Uterus (tissue), 4 donors: ENCODE data around the gene ADIPOQ. TPM values are rescaled to one million over a fixed set of nuclear protein-coding genes. Genes with fewer than 3 reads are reported as not detected.
"Not testable (repeated sequence)": the region's sequence is repeated elsewhere in the genome, so short reads cannot be mapped to it uniquely, and the experiment has no call there.

Experiments used
- DNase-seq, 2 donors: peaks; one replicate each; pipeline ENCODE4 v3.0.0-alpha.2; 2019 to 2020
- H3K27ac ChIP-seq, 2 donors: fragments of 200-600 bp; sonication (generic); 1 replicate in 1 of 2; 2 replicates in 1 of 2; pipeline ENCODE4 v1.5.1; 2016 to 2018
- H3K27me3 ChIP-seq, 2 donors: fragments of 200-600 bp; sonication (generic); one replicate each; pipeline ENCODE4 v1.5.1; 2018 to 2019; ENCODE audit warnings: control low read depth in 1 of 2
- H3K36me3 ChIP-seq, 2 donors: fragments of 200-600 bp; sonication (generic); one replicate each; pipeline ENCODE4 v1.5.1; 2019; ENCODE audit warnings: control low read depth in 1 of 2
- H3K4me1 ChIP-seq, 2 donors: fragments of 200-600 bp; sonication (generic); one replicate each; pipeline ENCODE4 v1.5.1; 2018 to 2019; ENCODE audit warnings: control low read depth in 1 of 2
- H3K4me3 ChIP-seq, 2 donors: fragments of 200-600 bp; sonication (generic); 1 replicate in 1 of 2; 2 replicates in 1 of 2; pipeline ENCODE4 v1.5.1; 2018 to 2019; ENCODE audit warnings: mild to moderate bottlenecking in 1 of 2
- H3K9me3 ChIP-seq, 2 donors: fragments of 200-600 bp; sonication (generic); one replicate each; pipeline ENCODE4 v1.5.1; 2019; ENCODE audit warnings: control low read depth in 1 of 2
- CTCF ChIP-seq, 4 experiments: fragments of 200-600 bp in 2 of 4; fragments of 450-650 bp in 2 of 4; sonication (generic) in 2 of 4; IDR thresholded peaks; one replicate each; pipeline ENCODE4 v1.5.1; 2016 to 2019; ENCODE audit warnings: antibody characterized with exemption in 4 of 4, mild to moderate bottlenecking in 2 of 4, moderate library complexity in 1 of 4
- POLR2A ChIP-seq, 2 donors: fragments of 450-650 bp; IDR thresholded peaks; one replicate each; pipeline ENCODE4 v1.6.1; 2016; ENCODE audit warnings: antibody characterized with exemption in 2 of 2, mild to moderate bottlenecking in 1 of 2, moderate library complexity in 1 of 2
- intact Hi-C: fragments of 100-400 bp; cut with DNase I; formaldehyde crosslinking; loops from one replicate; pipeline ENCODE4 v1.15.1; 2023; ENCODE audit warnings: low total_unique reads
- total RNA-seq, 4 donors: library from RNA; depleted of rRNA in 3 of 4; stranded (reverse); fragments of >200 nt in 3 of 4; gene quantifications; one replicate each; pipeline versions ENCODE4 v1.1.0 to v1.2.4, GENCODE V29; 2014 to 2023
- donor health status: DM: yes; HTN: yes; CAD: no.

The ADIPOQ gene
- total RNA-seq, 4 donors from 2014 or later, result not detected

- Histone ChIP-seq H3K4me1 (no peaks in the 10 kb centered on the region), H3K27ac (no peak overlapping the region), H3K36me3 (no peaks in the 10 kb centered on the region), H3K4me3 (no peak overlapping the region), H3K9me3 (no peaks in the 10 kb centered on the region), H3K27me3 (no peaks in the 10 kb centered on the region)
- intact Hi-C loops, result no loop called here
- no peak for TF ChIP-seq CTCF (IDR thresholded peaks at IDR 0.05)
- no peak for TF ChIP-seq POLR2A (IDR thresholded peaks at IDR 0.05)
- DNase-seq, result no peak
Observed at GRCh38 chr3:186852994-186853393, 10.5 kb downstream of the ADIPOQ start.

GRCh38 chr3:186854146-186854545, 11.6 kb downstream of the ADIPOQ start:
- Histone ChIP-seq H3K36me3 (no peaks in the 10 kb centered on the region), H3K27me3 (no peaks in the 10 kb centered on the region), H3K9me3 (no peaks in the 10 kb centered on the region), H3K4me3 (no peak overlapping the region), H3K4me1 (no peaks in the 10 kb centered on the region), H3K27ac (no peak overlapping the region)
- no peak for DNase-seq
- intact Hi-C loops, result no loop called here
- TF ChIP-seq POLR2A (IDR thresholded peaks at IDR 0.05), result no peak
- no peak for TF ChIP-seq CTCF (IDR thresholded peaks at IDR 0.05)

GRCh38 chr3:186854954-186855353, 12.4 kb downstream of the ADIPOQ start:
- DNase-seq, result no peak

GRCh38 chr3:186857743-186858142, 15.2 kb downstream of the ADIPOQ start:
- TF ChIP-seq POLR2A (IDR thresholded peaks at IDR 0.05) (no peak), CTCF (IDR thresholded peaks at IDR 0.05) (no peak)
- intact Hi-C loops, result no loop called here
- no peak overlapping the region for H3K27ac ChIP-seq
- H3K9me3 ChIP-seq, result no peaks in the 10 kb centered on the region
- DNase-seq, result no peak
- no peaks in the 10 kb centered on the region for H3K36me3 ChIP-seq
- H3K4me1 ChIP-seq, result no peaks in the 10 kb centered on the region
- no peaks in the 10 kb centered on the region for H3K27me3 ChIP-seq
- no peak overlapping the region for H3K4me3 ChIP-seq

More at GRCh38 chr3:186854954-186855353, 12.4 kb downstream of the ADIPOQ start:
- Histone ChIP-seq H3K4me1 (no peaks in the 10 kb centered on the region), H3K27me3 (no peaks in the 10 kb centered on the region), H3K4me3 (no peak overlapping the region), H3K9me3 (no peaks in the 10 kb centered on the region), H3K27ac (no peak overlapping the region), H3K36me3 (no peaks in the 10 kb centered on the region)
- intact Hi-C loops, result no loop called here
- TF ChIP-seq POLR2A (IDR thresholded peaks at IDR 0.05) (no peak), CTCF (IDR thresholded peaks at IDR 0.05) (no peak)

GRCh38 chr3:186865215-186865853, 22.8 kb downstream of the ADIPOQ start:
- DNase-seq, H3K4me3 ChIP-seq, H3K27me3 ChIP-seq, intact Hi-C loops, H3K27ac ChIP-seq, H3K4me1 ChIP-seq, H3K9me3 ChIP-seq, H3K36me3 ChIP-seq: not testable (repeated sequence)

- H3K4me3 ChIP-seq, intact Hi-C loops, H3K36me3 ChIP-seq, H3K27me3 ChIP-seq, H3K9me3 ChIP-seq, DNase-seq, H3K4me1 ChIP-seq, H3K27ac ChIP-seq: not testable (repeated sequence)
Observed at GRCh38 chr3:186866095-186866494, 23.6 kb downstream of the ADIPOQ start.
